Neuronal stem cell (in vitro differentiated cells): Measurements from ENCODE around the gene NCAPD2.
"Not testable (repeated sequence)": the region's sequence is repeated elsewhere in the genome, so short reads cannot be mapped to it uniquely, and the experiment has no call there.

Source experiments
- DNase-seq: peaks from one replicate; pipeline ENCODE4 v3.0.0-alpha.2; 2013; ENCODE audit warnings: low spot score
- H2AFZ ChIP-seq: one replicate; pipeline ENCODE4 v1.6.1; 2013; ENCODE audit warnings: mild to moderate bottlenecking, low read length, inconsistent platforms
- H2AK5ac ChIP-seq: 2 replicates; pipeline ENCODE4 v1.6.1; 2013; ENCODE audit warnings: low read depth, mild to moderate bottlenecking, inconsistent platforms, low read length, moderate library complexity, mixed read lengths
- H2BK120ac ChIP-seq: 2 replicates; pipeline ENCODE4 v1.6.1; 2013; ENCODE audit warnings: low read depth, mild to moderate bottlenecking, inconsistent platforms, low read length, moderate library complexity, mixed read lengths
- H2BK12ac ChIP-seq: one replicate; pipeline ENCODE4 v1.6.1; 2013; ENCODE audit warnings: low read length, inconsistent platforms
- H2BK15ac ChIP-seq: 2 replicates; pipeline ENCODE4 v1.6.1; 2013; ENCODE audit warnings: mild to moderate bottlenecking, low read length, inconsistent platforms, mixed read lengths
- H2BK5ac ChIP-seq: one replicate; pipeline ENCODE4 v1.6.1; 2013; ENCODE audit warnings: inconsistent platforms, mild to moderate bottlenecking, low read length, moderate library complexity
- H3K14ac ChIP-seq: one replicate; pipeline ENCODE4 v1.6.1; 2013; ENCODE audit warnings: low read length, inconsistent platforms
- H3K18ac ChIP-seq: 2 replicates; pipeline ENCODE4 v1.6.1; 2013; ENCODE audit warnings: low read length, inconsistent platforms
- H3K23ac ChIP-seq: 2 replicates; pipeline ENCODE4 v1.6.1; 2013; ENCODE audit warnings: low read depth, mild to moderate bottlenecking, mixed read lengths, low read length, inconsistent platforms; ENCODE audit not compliant: poor library complexity
- H3K27ac ChIP-seq: replicated peaks from 3 replicates; pipeline ENCODE4 v1.5.1; 2013; ENCODE audit warnings: low read length, inconsistent platforms
- H3K27me3 ChIP-seq, 3 experiments: 2 replicates each; pipeline ENCODE4 v1.6.1; 2013; ENCODE audit warnings: low read length in 3 of 3, mild to moderate bottlenecking in 2 of 3, inconsistent platforms in 1 of 3, low read depth in 1 of 3, mixed read lengths in 1 of 3, moderate library complexity in 1 of 3; ENCODE audit not compliant: control insufficient read depth in 3 of 3, insufficient read depth in 3 of 3
- H3K36me3 ChIP-seq, 2 donors: replicated peaks in 1 of 2; 2 replicates each; pipeline ENCODE4 v1.6.1; 2013; ENCODE audit warnings: low read length in 2 of 2; ENCODE audit not compliant: control insufficient read depth in 2 of 2, insufficient read depth in 2 of 2
- H3K4ac ChIP-seq: 2 replicates; pipeline ENCODE4 v1.6.1; 2013; ENCODE audit warnings: inconsistent platforms, mild to moderate bottlenecking, low read length, moderate library complexity
- H3K4me1 ChIP-seq, 2 donors: 1 replicate in 1 of 2; 2 replicates in 1 of 2; pipeline ENCODE4 v1.6.1; 2013; ENCODE audit warnings: low read length in 2 of 2, low read depth in 1 of 2; ENCODE audit not compliant: control insufficient read depth in 2 of 2, insufficient read depth in 1 of 2
- H3K4me2 ChIP-seq: one replicate; pipeline ENCODE4 v1.6.1; 2013; ENCODE audit warnings: mild to moderate bottlenecking, low read length, inconsistent platforms; ENCODE audit not compliant: insufficient read depth, poor library complexity, severe bottlenecking
- H3K4me3 ChIP-seq, 2 donors: 2 replicates each; pipeline ENCODE4 v1.5.1; 2013; ENCODE audit warnings: low read length in 2 of 2, mild to moderate bottlenecking in 2 of 2, inconsistent platforms in 1 of 2, moderate library complexity in 1 of 2
- H3K79me1 ChIP-seq: one replicate; pipeline ENCODE4 v1.6.1; 2013; ENCODE audit warnings: low read depth, mild to moderate bottlenecking, inconsistent platforms, low read length, moderate library complexity
- H3K9ac ChIP-seq: one replicate; pipeline ENCODE4 v1.6.1; 2013; ENCODE audit warnings: mild to moderate bottlenecking, low read depth, low read length, inconsistent platforms; ENCODE audit not compliant: poor library complexity
- H3K9me3 ChIP-seq, 2 donors: replicated peaks in 1 of 2; 2 replicates each; pipeline versions ENCODE3 to v1.6.1; 2013; ENCODE audit warnings: low read length in 2 of 2, mild to moderate bottlenecking in 2 of 2, inconsistent platforms in 1 of 2, low read depth in 1 of 2, mixed read lengths in 1 of 2, moderate library complexity in 1 of 2; ENCODE audit not compliant: control insufficient read depth in 2 of 2, insufficient read depth in 1 of 2
- H4K8ac ChIP-seq: one replicate; pipeline ENCODE4 v1.6.1; 2013; ENCODE audit warnings: low read depth, mild to moderate bottlenecking, inconsistent platforms, low read length, moderate library complexity
- H4K91ac ChIP-seq: one replicate; pipeline ENCODE4 v1.6.1; 2013; ENCODE audit warnings: low read length, low read depth, mild to moderate bottlenecking, inconsistent platforms; ENCODE audit not compliant: poor library complexity
- WGBS, 2 donors: extraction: QIAGEN DNeasy Blood & Tissue Kit; methylation state at CpG; one replicate each; pipeline ENCODE4 v1.1.7; 2013; ENCODE audit warnings: missing lambda C conversion rate in 2 of 2, mixed read lengths in 1 of 2; ENCODE audit not compliant: insufficient read length in 2 of 2, insufficient replicate concordance in 1 of 2; ENCODE audit errors: extremely low coverage in 2 of 2; 5-methylcytosine and 5-hydroxymethylcytosine counted together

Gene NCAPD2

GRCh38 chr12:6475233-6475975 is 18.5 kb upstream of the NCAPD2 start:
- H3K4me2 ChIP-seq, H3K79me1 ChIP-seq, H4K8ac ChIP-seq, H2BK5ac ChIP-seq, H3K23ac ChIP-seq, DNase-seq, H3K9me3 ChIP-seq, H3K18ac ChIP-seq, H3K36me3 ChIP-seq, H2BK120ac ChIP-seq, H3K27ac ChIP-seq, H4K91ac ChIP-seq, H3K4me3 ChIP-seq, H3K4me1 ChIP-seq, H3K14ac ChIP-seq, H2BK12ac ChIP-seq, H2AK5ac ChIP-seq, H2BK15ac ChIP-seq, H2AFZ ChIP-seq, H3K9ac ChIP-seq, H3K4ac ChIP-seq: not testable (repeated sequence)
- H3K27me3 ChIP-seq, result peaks cover 0 to 10% (median 0%) of the 10 kb centered on the region in 3 experiments
- WGBS, 2 donors, result no CpG with 5 or more reads among the region's 48 CpGs

- peaks cover 0 to 2% of the 10 kb centered on the region in 2 donors for H3K9me3 ChIP-seq
- H3K23ac ChIP-seq, result no peak overlapping the region
- DNase-seq, result no peak
- no peaks in the 10 kb centered on the region for H3K36me3 ChIP-seq
- no peak overlapping the region for H2BK5ac ChIP-seq
- no peak overlapping the region for H2AFZ ChIP-seq
- H3K27me3 ChIP-seq, result peaks cover 0 to 10% (median 0%) of the 10 kb centered on the region in 3 experiments
- no peak overlapping the region for H2BK120ac ChIP-seq
- H2AK5ac ChIP-seq, result no peak overlapping the region
- no CpG with 5 or more reads among the region's 3 CpGs for WGBS, 2 donors
- H4K8ac ChIP-seq, result no peak overlapping the region
- no peak overlapping the region for H2BK12ac ChIP-seq
- no peaks in the 10 kb centered on the region for H3K79me1 ChIP-seq
- no peak overlapping the region for H3K27ac ChIP-seq
- no peak overlapping the region for H3K18ac ChIP-seq
- no peak overlapping the region for H3K4me2 ChIP-seq
- H3K9ac ChIP-seq, result no peak overlapping the region
- H3K4ac ChIP-seq, result no peak overlapping the region
- no peak overlapping the region for H3K14ac ChIP-seq
- H2BK15ac ChIP-seq, result no peak overlapping the region
- H4K91ac ChIP-seq, result no peak overlapping the region
- H3K4me3 ChIP-seq, result no peak overlapping the region
- H3K4me1 ChIP-seq, result no peaks in the 10 kb centered on the region
Measured at GRCh38 chr12:6476489-6476888, 17.4 kb upstream of the NCAPD2 start.

GRCh38 chr12:6477601-6478377 is 16.1 kb upstream of the NCAPD2 start:
- H2BK5ac ChIP-seq, H4K91ac ChIP-seq, H3K9me3 ChIP-seq, H2BK12ac ChIP-seq, H3K4me1 ChIP-seq, H2AFZ ChIP-seq, H3K9ac ChIP-seq, H3K79me1 ChIP-seq, H2BK15ac ChIP-seq, H3K4me2 ChIP-seq, H2AK5ac ChIP-seq, H2BK120ac ChIP-seq, H4K8ac ChIP-seq, H3K14ac ChIP-seq, H3K23ac ChIP-seq, H3K36me3 ChIP-seq, H3K4ac ChIP-seq, H3K4me3 ChIP-seq, H3K27ac ChIP-seq, DNase-seq: not testable (repeated sequence)
- Histone ChIP-seq H3K18ac (peak overlapping the region; percentile 28), H3K27me3 (peaks cover 0 to 10% (median 0%) of the 10 kb centered on the region in 3 experiments)
- WGBS, 2 donors, result no CpG with 5 or more reads among the region's 37 CpGs

- Histone ChIP-seq H3K36me3 (no peaks in the 10 kb centered on the region), H3K4me3 (no peak overlapping the region), H3K23ac (no peak overlapping the region), H3K27ac (no peak overlapping the region), H3K4me1 (no peaks in the 10 kb centered on the region), H3K14ac (no peak overlapping the region), H3K9ac (no peak overlapping the region), H2BK5ac (no peak overlapping the region), H3K27me3 (peaks cover 0 to 10% (median 0%) of the 10 kb centered on the region in 3 experiments), H2BK15ac (no peak overlapping the region), H4K91ac (no peak overlapping the region), H3K9me3 (peaks cover 0 to 2% of the 10 kb centered on the region in 2 donors), H2AFZ (no peak overlapping the region), H3K18ac (peak overlapping the region; percentile 38), H2BK120ac (no peak overlapping the region), H3K4ac (no peak overlapping the region), H3K79me1 (no peaks in the 10 kb centered on the region), H2BK12ac (peak overlapping the region; percentile 41), H2AK5ac (peak overlapping the region; percentile 28), H4K8ac (no peak overlapping the region), H3K4me2 (no peak overlapping the region)
- WGBS, 2 donors, result no CpG with 5 or more reads among the region's 20 CpGs
- no peak for DNase-seq
Measured at GRCh38 chr12:6478416-6478815, 15.5 kb upstream of the NCAPD2 start.
